H9 (cell line): ENCODE results near the gene RITA1. TPM values are rescaled to one million over a fixed set of nuclear protein-coding genes. Genes with fewer than 3 reads are reported as not detected.

Experiments used
- DNase-seq: peaks from one replicate; pipeline ENCODE4 v3.0.0-alpha.2; 2017
- H2AFZ ChIP-seq: one replicate; pipeline ENCODE4 v1.6.1; 2013; ENCODE audit warnings: mild to moderate bottlenecking, low read length, control low read depth, moderate library complexity
- H2AK5ac ChIP-seq: 2 replicates; pipeline ENCODE4 v1.6.1; 2013; ENCODE audit warnings: low read length, control low read depth, mixed read lengths; ENCODE audit not compliant: insufficient read length
- H2BK120ac ChIP-seq: one replicate; pipeline ENCODE4 v1.6.1; 2013; ENCODE audit warnings: low read depth, mild to moderate bottlenecking, low read length, control low read depth, inconsistent platforms; ENCODE audit not compliant: poor library complexity, severe bottlenecking
- H2BK12ac ChIP-seq: 2 replicates; pipeline ENCODE4 v1.6.1; 2013; ENCODE audit warnings: low read length, control low read depth, mixed read lengths, low read depth; ENCODE audit not compliant: insufficient read length
- H2BK15ac ChIP-seq: 2 replicates; pipeline ENCODE4 v1.6.1; 2013; ENCODE audit warnings: low read depth, low read length, control low read depth
- H2BK20ac ChIP-seq: one replicate; pipeline ENCODE4 v1.6.1; 2013; ENCODE audit warnings: low read depth, mild to moderate bottlenecking, low read length, control low read depth, inconsistent platforms; ENCODE audit not compliant: poor library complexity, severe bottlenecking
- H2BK5ac ChIP-seq: 2 replicates; pipeline ENCODE4 v1.6.1; 2013; ENCODE audit warnings: low read length, control low read depth, mixed read lengths; ENCODE audit not compliant: insufficient read length
- H3K14ac ChIP-seq: 2 replicates; pipeline ENCODE4 v1.6.1; 2013; ENCODE audit warnings: low read length, control low read depth; ENCODE audit not compliant: insufficient read depth
- H3K18ac ChIP-seq: 2 replicates; pipeline ENCODE4 v1.6.1; 2013; ENCODE audit warnings: low read depth, mild to moderate bottlenecking, mixed read lengths, low read length, control low read depth; ENCODE audit not compliant: insufficient read length
- H3K23ac ChIP-seq: 2 replicates; pipeline ENCODE4 v1.6.1; 2013; ENCODE audit warnings: low read length, control low read depth, mixed read lengths, low read depth; ENCODE audit not compliant: insufficient read length
- H3K23me2 ChIP-seq: 2 replicates; pipeline ENCODE4 v1.6.1; 2013; ENCODE audit warnings: low read depth, mild to moderate bottlenecking, mixed read lengths, low read length, control low read depth; ENCODE audit not compliant: insufficient read length, poor library complexity, severe bottlenecking
- H3K27ac ChIP-seq: 2 replicates; pipeline ENCODE4 v1.5.1; 2013; ENCODE audit warnings: low read length, control low read depth, mixed read lengths, low read depth; ENCODE audit not compliant: insufficient read length
- H3K27me3 ChIP-seq: 2 replicates; pipeline ENCODE4 v1.6.1; 2013; ENCODE audit warnings: low read length, control low read depth, inconsistent platforms; ENCODE audit not compliant: insufficient read depth
- H3K4ac ChIP-seq: 2 replicates; pipeline ENCODE4 v1.6.1; 2013; ENCODE audit warnings: low read depth, mild to moderate bottlenecking, control low read depth, inconsistent platforms, low read length, moderate library complexity
- H3K4me1 ChIP-seq: 2 replicates; pipeline ENCODE4 v1.6.1; 2013; ENCODE audit warnings: low read length, control low read depth, inconsistent platforms; ENCODE audit not compliant: insufficient read depth
- H3K4me2 ChIP-seq: 2 replicates; pipeline ENCODE4 v1.6.1; 2013; ENCODE audit warnings: low read length, control low read depth, mixed read lengths; ENCODE audit not compliant: insufficient read length, insufficient read depth
- H3K56ac ChIP-seq: 2 replicates; pipeline ENCODE4 v1.6.1; 2013; ENCODE audit warnings: low read depth, mild to moderate bottlenecking, mixed read lengths, low read length, control low read depth; ENCODE audit not compliant: insufficient read length
- H3K79me1 ChIP-seq: 2 replicates; pipeline ENCODE4 v1.6.1; 2013; ENCODE audit warnings: low read depth, mild to moderate bottlenecking, moderate library complexity, low read length, control low read depth, inconsistent platforms; ENCODE audit not compliant: insufficient read depth, poor library complexity, severe bottlenecking
- H3K79me2 ChIP-seq: 2 replicates; pipeline ENCODE4 v1.6.1; 2013; ENCODE audit warnings: low read length, control low read depth, inconsistent platforms; ENCODE audit not compliant: insufficient read depth
- H3K9ac ChIP-seq: 2 replicates; pipeline ENCODE4 v1.6.1; 2013; ENCODE audit warnings: low read length, control low read depth, mixed read lengths; ENCODE audit not compliant: insufficient read length; ENCODE audit errors: extremely low read depth
- H3K9me3 ChIP-seq: one replicate; pipeline ENCODE4 v1.6.1; 2013; ENCODE audit warnings: low read depth, low read length, inconsistent platforms; ENCODE audit not compliant: control insufficient read depth
- H3T11ph ChIP-seq: one replicate; pipeline ENCODE4 v1.6.1; 2013; ENCODE audit warnings: mild to moderate bottlenecking, low read length, control low read depth, inconsistent platforms
- H4K20me1 ChIP-seq: one replicate; pipeline ENCODE4 v1.6.1; 2013; ENCODE audit not compliant: control insufficient read depth, insufficient read length, insufficient read depth
- H4K5ac ChIP-seq: 2 replicates; pipeline ENCODE4 v1.6.1; 2013; ENCODE audit warnings: low read depth, mild to moderate bottlenecking, mixed read lengths, low read length, control low read depth; ENCODE audit not compliant: insufficient read length
- H4K8ac ChIP-seq: replicated peaks from 2 replicates; pipeline ENCODE4 v1.6.1; 2013; ENCODE audit warnings: low read length, control low read depth, mixed read lengths, low read depth; ENCODE audit not compliant: insufficient read length
- H4K91ac ChIP-seq: 2 replicates; pipeline ENCODE4 v1.6.1; 2013; ENCODE audit warnings: low read depth, mild to moderate bottlenecking, moderate library complexity, mixed read lengths, low read length, control low read depth; ENCODE audit not compliant: insufficient read length
- H3K27ac Mint-ChIP-seq, 3 experiments: 2 replicates in 2 of 3; 3 replicates in 1 of 3; pipeline ENCODE4 v1.8.0; 2020 to 2021; ENCODE audit warnings: mixed read lengths in 3 of 3, mild to moderate bottlenecking in 1 of 3, moderate library complexity in 1 of 3
- H3K27me3 Mint-ChIP-seq: 2 replicates; pipeline ENCODE4 v1.8.0; 2021; ENCODE audit warnings: low read depth, mild to moderate bottlenecking, moderate library complexity, mixed read lengths
- H3K36me3 Mint-ChIP-seq, 3 experiments: 2 replicates in 2 of 3; 3 replicates in 1 of 3; pipeline ENCODE4 v1.8.0; 2020 to 2021; ENCODE audit warnings: low read depth in 3 of 3, mixed read lengths in 3 of 3; ENCODE audit not compliant: insufficient read depth in 1 of 3
- H3K4me1 Mint-ChIP-seq, 2 experiments: 2 replicates each; pipeline ENCODE4 v1.8.0; 2020; ENCODE audit warnings: mixed read lengths in 2 of 2
- H3K4me3 Mint-ChIP-seq, 2 experiments: 2 replicates in 1 of 2; 3 replicates in 1 of 2; pipeline ENCODE4 v1.8.0; 2020 to 2021; ENCODE audit warnings: mild to moderate bottlenecking in 2 of 2, mixed read lengths in 2 of 2, moderate library complexity in 1 of 2
- H3K9me3 Mint-ChIP-seq, 2 experiments: 2 replicates in 1 of 2; 3 replicates in 1 of 2; pipeline ENCODE4 v1.8.0; 2020; ENCODE audit warnings: mild to moderate bottlenecking in 2 of 2, mixed read lengths in 2 of 2, moderate library complexity in 1 of 2
- CTCF ChIP-seq: fragments of 200-600 bp; sonication (generic); conservative IDR thresholded peaks from 3 replicates; pipeline ENCODE4 v1.8.0; 2021; ENCODE audit warnings: antibody characterized with exemption, mild to moderate bottlenecking
- WGBS: extraction: QIAGEN DNeasy Blood & Tissue Kit; methylation state at CpG from one replicate; pipeline ENCODE4 v1.1.7; 2013; ENCODE audit warnings: missing lambda C conversion rate, low lambda C conversion rate, mixed read lengths; ENCODE audit not compliant: insufficient read length; ENCODE audit errors: extremely low coverage; 5-methylcytosine and 5-hydroxymethylcytosine counted together
- total RNA-seq: library from RNA; stranded (reverse); gene quantifications from 2 replicates; pipeline ENCODE4 v1.2.1, GENCODE V29; 2021

Gene RITA1
- total RNA-seq, 1 experiment from 2014 or later, result 26.1 TPM

GRCh38 chr12:113164014-113164413, 21.5 kb upstream of the RITA1 start:
- H3K4me3 Mint-ChIP-seq, result no peak overlapping the region
- no peak overlapping the region for H2BK20ac ChIP-seq
- no peak overlapping the region for H4K8ac ChIP-seq
- no peak for DNase-seq
- H2BK120ac ChIP-seq, result no peak overlapping the region
- no peak overlapping the region for H3T11ph ChIP-seq
- H3K56ac ChIP-seq, result no peak overlapping the region
- no peak for TF ChIP-seq CTCF
- no peak overlapping the region for H3K27ac Mint-ChIP-seq
- no peaks in the 10 kb centered on the region for H3K79me2 ChIP-seq
- no peaks in the 10 kb centered on the region for H3K4me1 ChIP-seq
- no peak overlapping the region for H3K18ac ChIP-seq
- no peak overlapping the region for H2BK15ac ChIP-seq
- H4K5ac ChIP-seq, result no peak overlapping the region
- WGBS, result no CpG with 5 or more reads among the region's 13 CpGs
- H4K20me1 ChIP-seq, result no peaks in the 10 kb centered on the region
- H3K23me2 ChIP-seq, result peaks cover 3% of the 10 kb centered on the region
- no peak overlapping the region for H3K14ac ChIP-seq
- H3K9me3 Mint-ChIP-seq, result no peaks in the 10 kb centered on the region
- H3K23ac ChIP-seq, result no peak overlapping the region
- H3K4ac ChIP-seq, result no peak overlapping the region
- H2BK12ac ChIP-seq, result no peak overlapping the region
- H2BK5ac ChIP-seq, result no peak overlapping the region
- H3K79me1 ChIP-seq, result no peaks in the 10 kb centered on the region
- H3K9ac ChIP-seq, result no peak overlapping the region
- no peaks in the 10 kb centered on the region for H3K9me3 ChIP-seq
- no peak overlapping the region for H2AK5ac ChIP-seq
- H3K27ac ChIP-seq, result no peak overlapping the region
- H3K4me2 ChIP-seq, result no peak overlapping the region
- H2AFZ ChIP-seq, result no peak overlapping the region
- no peak overlapping the region for H4K91ac ChIP-seq
- no peaks in the 10 kb centered on the region; the same call in 1 of the 2 replicates for H3K27me3 Mint-ChIP-seq
- no peaks in the 10 kb centered on the region for H3K27me3 ChIP-seq
- H3K4me1 Mint-ChIP-seq, result peaks cover 11 to 25% of the 10 kb centered on the region in 2 experiments
- peaks cover 16 to 69% (median 65%) of the 10 kb centered on the region in 3 experiments for H3K36me3 Mint-ChIP-seq
